ENCODE results near the gene RNF144A. TPM values are rescaled to one million over a fixed set of nuclear protein-coding genes. Genes with fewer than 3 reads are reported as not detected.

The RNF144A gene
- total RNA-seq, 4 donors from 2014 or later, result 8.0 to 25.4 (median 15.8) TPM

GRCh38 chr2:7071916-7072556 is 154.8 kb downstream of the RNF144A start:
- Histone ChIP-seq H3K27ac (no peak overlapping the region), H3K4me3 (no peak overlapping the region), H3K27me3 (no peaks in the 10 kb centered on the region), H3K4me1 (no peaks in the 10 kb centered on the region), H3K36me3 (no peaks in the 10 kb centered on the region), H3K9me3 (no peaks in the 10 kb centered on the region)
- TF ChIP-seq EP300 (IDR thresholded peaks at IDR 0.05) (no peak), POLR2A (IDR thresholded peaks at IDR 0.05) (no peak), CTCF (IDR thresholded peaks at IDR 0.05) (no peak), POLR2AphosphoS5 (IDR thresholded peaks at IDR 0.05) (no peak)
- WGBS, result 89% methylated on average over 3 of the region's 3 CpGs
- DNase-seq (ENCODE audit: low spot score in 2 of 2), result no peak

GRCh38 chr2:7073901-7074300 is 156.7 kb downstream of the RNF144A start:
- TF ChIP-seq EP300 (IDR thresholded peaks at IDR 0.05), result no peak
- TF ChIP-seq CTCF (IDR thresholded peaks at IDR 0.05), result no peak
- no peak for TF ChIP-seq POLR2A (IDR thresholded peaks at IDR 0.05)
- no peak for TF ChIP-seq POLR2AphosphoS5 (IDR thresholded peaks at IDR 0.05)
- DNase-seq (ENCODE audit: low spot score in 2 of 2), result no peak
- WGBS, result 58% methylated on average over 3 of the region's 3 CpGs

DNA sequence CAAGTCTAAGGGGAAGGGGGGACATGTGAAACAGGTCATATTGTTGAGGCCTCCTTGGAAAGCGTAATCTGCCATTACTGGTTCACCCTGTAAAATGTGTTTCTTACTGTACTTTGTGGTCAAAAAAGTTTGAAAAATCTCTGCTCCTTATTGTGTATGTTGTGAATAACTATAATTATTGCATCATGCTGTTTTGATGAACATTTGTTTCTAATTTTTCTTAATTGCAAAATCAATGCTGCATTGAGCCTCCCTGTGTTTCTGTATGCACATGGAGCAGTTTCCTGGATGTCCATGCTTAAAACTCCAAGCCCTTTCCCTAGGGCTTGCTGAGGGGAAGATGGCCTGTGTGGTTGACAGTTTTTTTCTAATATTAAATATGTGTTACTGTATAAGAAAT is 158.6 kb downstream of the RNF144A start:
- H3K27me3 ChIP-seq, result no peaks in the 10 kb centered on the region
- no peaks in the 10 kb centered on the region for H3K36me3 ChIP-seq
- WGBS, result 96% methylated on average over 1 of the region's 1 CpG
- H3K27ac ChIP-seq, result no peak overlapping the region
- no peak overlapping the region for H3K4me3 ChIP-seq
- H3K4me1 ChIP-seq, result no peaks in the 10 kb centered on the region
- H3K9me3 ChIP-seq, result no peaks in the 10 kb centered on the region
- TF ChIP-seq CTCF (IDR thresholded peaks at IDR 0.05), result no peak
- no peak for DNase-seq (ENCODE audit: low spot score in 2 of 2)

More at GRCh38 chr2:7073901-7074300, 156.7 kb downstream of the RNF144A start:
- H3K27ac ChIP-seq, result no peak overlapping the region
- no peaks in the 10 kb centered on the region for H3K27me3 ChIP-seq
- H3K4me1 ChIP-seq, result no peaks in the 10 kb centered on the region
- no peaks in the 10 kb centered on the region for H3K9me3 ChIP-seq
- no peaks in the 10 kb centered on the region for H3K36me3 ChIP-seq
- no peak overlapping the region for H3K4me3 ChIP-seq

- no peaks in the 10 kb centered on the region for H3K4me1 ChIP-seq
- no peaks in the 10 kb centered on the region for H3K36me3 ChIP-seq
- no peaks in the 10 kb centered on the region for H3K9me3 ChIP-seq
- WGBS, result 59% methylated on average over 10 of the region's 10 CpGs
- no peak for TF ChIP-seq POLR2AphosphoS5 (IDR thresholded peaks at IDR 0.05)
- TF ChIP-seq POLR2A (IDR thresholded peaks at IDR 0.05), result no peak
- no peak for TF ChIP-seq CTCF (IDR thresholded peaks at IDR 0.05)
- TF ChIP-seq EP300 (IDR thresholded peaks at IDR 0.05), result no peak
- no peak for DNase-seq (ENCODE audit: low spot score in 2 of 2)
- no peaks in the 10 kb centered on the region for H3K27me3 ChIP-seq
- H3K27ac ChIP-seq, result peak overlapping the region; percentile 39
- no peak overlapping the region for H3K4me3 ChIP-seq
These were observed 160.6 kb downstream of the RNF144A start for GRCh38 chr2:7077660-7078267.

DNA sequence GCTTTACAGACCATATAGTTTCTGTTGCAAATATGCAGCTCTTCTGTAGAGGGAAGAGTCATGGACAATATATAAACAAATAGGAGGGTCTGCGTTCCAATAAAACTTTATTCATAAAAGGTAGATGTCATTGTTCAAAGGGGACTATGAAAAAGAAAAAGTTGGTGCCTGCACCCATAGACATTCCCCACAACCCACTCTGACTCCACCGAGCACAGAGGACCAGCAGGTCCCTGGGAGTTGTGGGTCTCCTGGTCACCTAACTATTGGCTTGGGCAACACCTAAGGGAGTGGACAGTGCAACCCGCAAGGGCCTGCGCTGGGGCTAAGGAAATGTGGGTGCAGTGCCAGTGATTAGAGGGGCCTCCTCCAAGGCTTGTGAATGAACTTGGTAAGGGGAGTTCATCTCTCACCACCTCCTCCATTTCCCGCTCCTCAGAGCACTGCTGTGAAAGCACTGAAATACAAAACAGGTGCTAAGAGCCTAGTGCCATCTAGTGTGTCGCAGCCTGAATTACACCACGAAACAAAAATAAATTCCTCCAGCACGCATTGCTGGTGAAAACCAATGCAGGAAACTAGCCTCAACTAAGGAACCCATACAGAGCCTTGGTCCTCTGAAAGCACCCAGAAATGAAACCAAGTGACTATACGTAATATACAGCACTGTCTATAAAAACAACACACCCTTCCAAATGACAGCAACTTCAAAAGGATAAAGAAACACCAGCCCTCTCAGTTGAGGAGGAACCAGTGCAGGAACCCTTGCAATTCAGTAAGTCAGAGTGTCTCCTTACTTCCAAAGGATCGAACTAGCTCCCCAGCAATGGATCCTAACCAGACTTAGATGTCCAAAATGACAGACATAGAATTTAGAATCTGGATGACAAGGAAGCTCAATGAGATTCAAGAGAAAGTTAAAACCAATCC is 166.6 kb downstream of the RNF144A start:
- no peaks in the 10 kb centered on the region for H3K36me3 ChIP-seq
- H3K9me3 ChIP-seq, result no peaks in the 10 kb centered on the region
- WGBS, result 72% methylated on average over 10 of the region's 10 CpGs
- TF ChIP-seq POLR2A (IDR thresholded peaks at IDR 0.05) (no peak), POLR2AphosphoS5 (IDR thresholded peaks at IDR 0.05) (no peak), EP300 (IDR thresholded peaks at IDR 0.05) (no peak), CTCF (IDR thresholded peaks at IDR 0.05) (no peak)
- H3K4me3 ChIP-seq, result no peak overlapping the region
- H3K4me1 ChIP-seq, result no peaks in the 10 kb centered on the region
- H3K27me3 ChIP-seq, result no peaks in the 10 kb centered on the region
- H3K27ac ChIP-seq, result no peak overlapping the region
- DNase-seq (ENCODE audit: low spot score in 2 of 2), result no peak

Measured in suprapubic skin (tissue), 4 donors.